ENCODE data around the gene HAUS7. TPM values are rescaled to one million over a fixed set of nuclear protein-coding genes. Genes with fewer than 3 reads are reported as not detected.

HAUS7 gene
- total RNA-seq, 4 donors from 2014 or later: 7.0 to 34.8 (median 12.4) TPM

GRCh38 chrX:153495903-153496589 lies 25.7 kb upstream of the HAUS7 start:
- Histone ChIP-seq H3K27ac (peak overlapping the region in 1 of 4 donors; percentile 12), H3K4me3 (no peak overlapping the region), H3K9me3 (no peaks in the 10 kb centered on the region), H3K36me3 (no peaks in the 10 kb centered on the region), H3K27me3 (peaks cover 7% of the 10 kb centered on the region), H3K4me1 (no peaks in the 10 kb centered on the region)
- no peak for DNase-seq
- WGBS, 2 donors (ENCODE audit: low coverage in 1 of 2): 83% methylated on average over 15 of the region's 18 CpGs; no CpG with 5 or more reads in 1 of the 2 donors
- intact Hi-C loops (cut with DNase I; ENCODE audit: low total_unique reads) (no loop called here), in situ Hi-C loops (cut with MboI; ENCODE audit: low pct_ligation_motif_present in 1 of 4, low pct_unique_long_range_greater_than_20kb in 1 of 4, low sequenced_read_pairs in 3 of 4) (no loop called here)
- TF ChIP-seq EP300 (IDR thresholded peaks at IDR 0.05; ENCODE audit: low read depth) (no peak), POLR2A (IDR thresholded peaks at IDR 0.05) (no peak), CTCF (IDR thresholded peaks at IDR 0.05) (no peak), POLR2AphosphoS5 (IDR thresholded peaks at IDR 0.05) (no peak)

- Histone ChIP-seq H3K36me3 (no peaks in the 10 kb centered on the region), H3K9me3 (no peaks in the 10 kb centered on the region), H3K27me3 (peaks cover 7% of the 10 kb centered on the region), H3K27ac (peak overlapping the region in 1 of 4 donors; percentile 47), H3K4me1 (no peaks in the 10 kb centered on the region), H3K4me3 (peak overlapping the region in 2 of 4 donors; percentile 3 to 31)
- no peak for DNase-seq
- TF ChIP-seq POLR2A (IDR thresholded peaks at IDR 0.05) (no peak), EP300 (IDR thresholded peaks at IDR 0.05; ENCODE audit: low read depth) (no peak), POLR2AphosphoS5 (IDR thresholded peaks at IDR 0.05) (no peak)
- in situ Hi-C loops (cut with MboI; ENCODE audit: low pct_ligation_motif_present in 1 of 4, low pct_unique_long_range_greater_than_20kb in 1 of 4, low sequenced_read_pairs in 3 of 4): no loop called here
- WGBS, 2 donors (ENCODE audit: low coverage in 1 of 2): 58% methylated on average over 16 of the region's 17 CpGs; no CpG with 5 or more reads in 1 of the 2 donors
- intact Hi-C loops (cut with DNase I; ENCODE audit: low total_unique reads): no loop called here
These were observed 25.0 kb upstream of the HAUS7 start for GRCh38 chrX:153495362-153495751.

GRCh38 chrX:153494541-153495361 lies 24.4 kb upstream of the HAUS7 start, which contains the start of gene BGN:
BGN (plus strand) TSS chrX:153494980; CDS start chrX:153504632, 9,652 bp downstream.
- Histone ChIP-seq H3K9me3 (no peaks in the 10 kb centered on the region), H3K27me3 (peaks cover 7% of the 10 kb centered on the region), H3K27ac (peak within 1 kb of the TSS in 2 of 4 donors; percentile 16 to 47), H3K4me3 (peak within 1 kb of the TSS in 2 of 4 donors; percentile 3 to 31), H3K4me1 (no peaks in the 10 kb centered on the region), H3K36me3 (no peaks in the 10 kb centered on the region)
- in situ Hi-C loops (cut with MboI; ENCODE audit: low pct_ligation_motif_present in 1 of 4, low pct_unique_long_range_greater_than_20kb in 1 of 4, low sequenced_read_pairs in 3 of 4): no loop called here
- 0 to 52% methylated on average over 1 to 29 of the region's 41 CpGs for WGBS, 2 donors (ENCODE audit: low coverage in 1 of 2)
- no peak for DNase-seq
- TF ChIP-seq CTCF (IDR thresholded peaks at IDR 0.05) (peak in 1 of 5 experiments; percentile 6), EP300 (IDR thresholded peaks at IDR 0.05; ENCODE audit: low read depth) (no peak), POLR2A (IDR thresholded peaks at IDR 0.05) (no peak), POLR2AphosphoS5 (IDR thresholded peaks at IDR 0.05) (no peak)
- intact Hi-C loops (cut with DNase I; ENCODE audit: low total_unique reads): no loop called here

- Histone ChIP-seq H3K4me1 (no peaks in the 10 kb centered on the region), H3K27ac (peak overlapping the region in 1 of 4 donors; percentile 30), H3K36me3 (no peaks in the 10 kb centered on the region), H3K4me3 (no peak overlapping the region), H3K9me3 (no peaks in the 10 kb centered on the region), H3K27me3 (peaks cover 7% of the 10 kb centered on the region)
- TF ChIP-seq EP300 (IDR thresholded peaks at IDR 0.05; ENCODE audit: low read depth): no peak
- no peak for TF ChIP-seq POLR2AphosphoS5 (IDR thresholded peaks at IDR 0.05)
- TF ChIP-seq POLR2A (IDR thresholded peaks at IDR 0.05): no peak
- TF ChIP-seq CTCF (IDR thresholded peaks at IDR 0.05): no peak
- DNase-seq: no peak
- intact Hi-C loops (cut with DNase I; ENCODE audit: low total_unique reads) (no loop called here), in situ Hi-C loops (cut with MboI; ENCODE audit: low pct_ligation_motif_present in 1 of 4, low pct_unique_long_range_greater_than_20kb in 1 of 4, low sequenced_read_pairs in 3 of 4) (no loop called here)
- WGBS, 2 donors (ENCODE audit: low coverage in 1 of 2): 87% methylated on average over 12 of the region's 12 CpGs; no CpG with 5 or more reads in 1 of the 2 donors
These were observed 23.7 kb upstream of the HAUS7 start for GRCh38 chrX:153494061-153494460.

Data from transverse colon (tissue), 4 donors.